GM12878 (cell line): ENCODE data around the gene RANBP3. TPM values are rescaled to one million over a fixed set of nuclear protein-coding genes. Genes with fewer than 3 reads are reported as not detected.

Experiments
- ATAC-seq: fragments of 200-7000 bp; cut with Tn5 transposase; 3 replicates; pipeline ENCODE4 v1.9.1; 2020; ENCODE audit warnings: mild to moderate bottlenecking, moderate library complexity
- BruUV-seq: library from RNA; stranded (reverse); fragments of 400-500 nt; replicated peaks from 2 replicates; lab custom pipeline; 2021; lab: Mats Ljungman, UMichigan
- CTCF ChIA-PET: fragments of 300-600 bp; sonication (Branson Sonifier 250); formaldehyde crosslinking; extraction: SDS; loops from one replicate; lab custom pipeline; 2021; ENCODE audit warnings: inconsistent platforms; lab: Yijun Ruan, JAX
- POLR2A ChIA-PET: fragments of 350-600 bp; formaldehyde crosslinking; extraction: SDS; loops from one replicate; lab custom pipeline; 2021; ENCODE audit warnings: inconsistent platforms; lab: Charles Lee
- RAD21 ChIA-PET: fragments of 300-600 bp; sonication (Branson Sonifier 250); formaldehyde crosslinking; loops from one replicate; lab custom pipeline; 2023; ENCODE audit warnings: antibody characterized with exemption; ENCODE audit not compliant: unreplicated experiment; lab: Charles Lee
- SMC1A ChIA-PET: fragments of 300-600 bp; sonication (Branson Sonifier 250); formaldehyde crosslinking; loops from one replicate; lab custom pipeline; 2023; ENCODE audit not compliant: unreplicated experiment, uncharacterized antibody; lab: Charles Lee
- DNase-seq: peaks from one replicate; pipeline ENCODE4 v3.0.0-alpha.2; 2011; ENCODE audit warnings: low read depth, low spot score
- FAIRE-seq: peaks from 3 replicates; lab custom pipeline; 2011; peaks lifted over from hg19 to GRCh38; lab: Jason Lieb, UNC
- H2AFZ ChIP-seq: 2 replicates; pipeline ENCODE4 v1.6.0; 2011; ENCODE audit warnings: low read depth, low read length, control low read depth; ENCODE audit not compliant: control insufficient read depth
- H3K27ac ChIP-seq: 2 replicates; pipeline ENCODE4 v1.5.1; 2011; ENCODE audit warnings: control low read depth; ENCODE audit not compliant: control insufficient read depth, insufficient read depth
- H3K27me3 ChIP-seq, 2 experiments: replicated peaks in 1 of 2; 2 replicates each; pipeline versions ENCODE4 v1.6.0 to v1.6.1; 2011; ENCODE audit warnings: low read length in 1 of 2; ENCODE audit not compliant: control insufficient read depth in 2 of 2, insufficient read depth in 2 of 2
- H3K36me3 ChIP-seq, 2 experiments: 2 replicates each; pipeline ENCODE4 v1.5.1; 2011; ENCODE audit warnings: low read length in 1 of 2; ENCODE audit not compliant: control insufficient read depth in 2 of 2, insufficient read depth in 2 of 2
- H3K4me1 ChIP-seq: 2 replicates; pipeline ENCODE4 v1.6.1; 2011; ENCODE audit warnings: mild to moderate bottlenecking, low read length, moderate library complexity, mixed read lengths; ENCODE audit not compliant: control insufficient read depth, insufficient read depth
- H3K4me2 ChIP-seq: 2 replicates; pipeline ENCODE4 v1.6.0; 2011; ENCODE audit warnings: control low read depth; ENCODE audit not compliant: control insufficient read depth, insufficient read depth
- H3K4me3 ChIP-seq: fragments of 200-600 bp; sonication (generic); 2 replicates; pipeline ENCODE4 v1.5.1; 2016
- H3K79me2 ChIP-seq: 2 replicates; pipeline ENCODE4 v1.6.0; 2011; ENCODE audit warnings: low read length; ENCODE audit not compliant: control insufficient read depth, insufficient read depth
- H3K9ac ChIP-seq: 2 replicates; pipeline ENCODE4 v1.8.0; 2011; ENCODE audit warnings: low read length, control low read depth, mixed read lengths; ENCODE audit not compliant: control insufficient read depth, insufficient read depth
- H3K9me3 ChIP-seq: replicated peaks from 3 replicates; pipeline ENCODE4 v1.5.1; 2011; ENCODE audit warnings: mild to moderate bottlenecking, low read length; ENCODE audit not compliant: control insufficient read depth, insufficient read depth
- H4K20me1 ChIP-seq: 2 replicates; pipeline ENCODE4 v1.6.0; 2011; ENCODE audit not compliant: control insufficient read depth, insufficient read depth
- BMI1 ChIP-seq: fragments of 450-650 bp; IDR thresholded peaks from 2 replicates; pipeline ENCODE4 v1.6.1; 2016; ENCODE audit warnings: mild to moderate bottlenecking, moderate library complexity, borderline replicate concordance
- ELK1 ChIP-seq: IDR thresholded peaks from 2 replicates; pipeline ENCODE4 v1.6.1; 2012; ENCODE audit warnings: low read depth, low read length, improper control_type of control experiment
- MXI1 ChIP-seq: fragments of 150-350 bp; IDR thresholded peaks from 2 replicates; pipeline ENCODE4 v1.6.1; 2011; ENCODE audit warnings: low read depth, mild to moderate bottlenecking, inconsistent platforms, low read length, improper control_type of control experiment
- POLR2A ChIP-seq: IDR thresholded peaks from 2 replicates; pipeline ENCODE4 v1.6.1; 2011; ENCODE audit warnings: low read depth, mild to moderate bottlenecking, low read length
- POU2F2 ChIP-seq: IDR thresholded peaks from 3 replicates; pipeline ENCODE4 v1.6.1; 2011; ENCODE audit warnings: low read depth, mild to moderate bottlenecking, low read length, borderline replicate concordance
- WRNIP1 ChIP-seq: IDR thresholded peaks from 2 replicates; pipeline ENCODE4 v1.6.1; 2011; ENCODE audit warnings: low read depth, low read length, improper control_type of control experiment, borderline replicate concordance
- ZBED1 ChIP-seq: IDR thresholded peaks from 2 replicates; pipeline ENCODE4 v1.6.1; 2016; ENCODE audit warnings: borderline replicate concordance
- ZBTB11 ChIP-seq: fragments of 450-650 bp; formaldehyde crosslinking; IDR thresholded peaks from 2 replicates; pipeline ENCODE4 v1.5.0; 2022; ENCODE audit warnings: mild to moderate bottlenecking, missing genetic modification characterization
- WGBS: methylation state at CpG from one replicate; pipeline ENCODE4 v1.1.6; 2016; ENCODE audit warnings: low lambda C conversion rate; ENCODE audit not compliant: insufficient replicate concordance, insufficient coverage; ENCODE audit errors: missing lambda C conversion rate; 5-methylcytosine and 5-hydroxymethylcytosine counted together
- in situ Hi-C: fragments of 300-500 bp; cut with MboI; formaldehyde crosslinking; loops from 9 replicates; pipeline ENCODE4 v1.14.3; 2018; ENCODE audit warnings: mixed read lengths
- intact Hi-C: fragments of 100-400 bp; cut with micrococcal nuclease; formaldehyde crosslinking; loops from one replicate; pipeline ENCODE4 v1.14.2; 2022; ENCODE audit not compliant: unreplicated experiment
- polyA plus RNA-seq, 11 experiments: library from polyadenylated mRNA; depleted of rRNA in 4 of 11; unstranded in 6 of 11; stranded (reverse) in 5 of 11; fragments of >200 nt; fragmentation: Nextera tagmentation in 4 of 11; fragmentation: Illumina TruSeq in 1 of 11; extraction: Ambion mirVana in 4 of 11; extraction: Trizol in 1 of 11; gene quantifications; 1 replicate in 1 of 11; 2 replicates in 10 of 11; pipeline versions ENCODE4 v1.2.1 to v1.2.3, GENCODE V29; 2011 to 2016; ENCODE audit warnings: inconsistent platforms in 2 of 11, missing spikeins in 2 of 11, low read depth in 1 of 11
- total RNA-seq, 4 experiments: library from RNA; depleted of rRNA in 3 of 4; stranded (reverse); fragments of >200 nt in 3 of 4; fragmentation: Illumina TruSeq in 1 of 4; extraction: Trizol in 1 of 4; gene quantifications; 2 replicates each; pipeline versions ENCODE4 v1.2.1 to v1.2.3, GENCODE V29; 2013 to 2021

Gene RANBP3
- total and polyA plus RNA-seq, 10 of the 15 experiments (the other 5 are each of a cell fraction or from before 2014, with no cell fraction given): 1.1 to 81.6 (median 60.0) TPM

- TF ChIP-seq ZBTB11 (CRISPR knock-in tag) (no peak), ZBED1 (no peak), BMI1 (no peak)
Measured at GRCh38 chr19:5895409-5895808, 82.5 kb downstream of the RANBP3 start (continued).

- ChIA-PET CTCF (no interaction called here), RAD21 (no interaction called here)
- no TSS peak for BruUV-seq
Measured at GRCh38 chr19:5894704-5895349, 83.1 kb downstream of the RANBP3 start.

More at GRCh38 chr19:5894704-5895349, 83.1 kb downstream of the RANBP3 start:
- H3K9me3 ChIP-seq: no peaks in the 10 kb centered on the region
- no peak overlapping the region for H2AFZ ChIP-seq
- no peak for ATAC-seq
- peaks cover 3% of the 10 kb centered on the region for H3K79me2 ChIP-seq
- 94% methylated on average over 28 of the region's 28 CpGs for WGBS
- H3K36me3 ChIP-seq: peaks cover 4 to 13% of the 10 kb centered on the region in 2 experiments; a peak in 3 of 4 replicates
- TF ChIP-seq POU2F2: no peak
- no peak for TF ChIP-seq MXI1
- TF ChIP-seq POLR2A: peak; percentile 17
- TF ChIP-seq WRNIP1: no peak
- TF ChIP-seq ELK1: no peak
- intact Hi-C loops (no loop called here), in situ Hi-C loops (no loop called here)
- H4K20me1 ChIP-seq: peaks cover 3% of the 10 kb centered on the region; the same call in 1 of the 2 replicates
- no peak for FAIRE-seq
- no peak overlapping the region for H3K27ac ChIP-seq
- H3K27me3 ChIP-seq: no peaks in the 10 kb centered on the region
- no peak overlapping the region for H3K4me3 ChIP-seq
- POLR2A ChIA-PET: no interaction called here
- SMC1A ChIA-PET: no interaction called here
- DNase-seq: no peak
- H3K4me1 ChIP-seq: no peaks in the 10 kb centered on the region
- no peak overlapping the region for H3K9ac ChIP-seq
- no peak overlapping the region for H3K4me2 ChIP-seq
